HG02970 (cell line): ENCODE data around the gene IGFL1.
"Not testable (repeated sequence)": the region's sequence is repeated elsewhere in the genome, so short reads cannot be mapped to it uniquely, and the experiment has no call there.

Source experiments
- ATAC-seq: cut with Tn5 transposase; IDR thresholded peaks from one replicate; pipeline ENCODE4 v1.9.1; 2021; ENCODE audit warnings: mild to moderate bottlenecking, moderate library complexity, moderate number of reproducible peaks; ENCODE audit not compliant: unreplicated experiment, low FRiP score

The IGFL1 gene

DNA sequence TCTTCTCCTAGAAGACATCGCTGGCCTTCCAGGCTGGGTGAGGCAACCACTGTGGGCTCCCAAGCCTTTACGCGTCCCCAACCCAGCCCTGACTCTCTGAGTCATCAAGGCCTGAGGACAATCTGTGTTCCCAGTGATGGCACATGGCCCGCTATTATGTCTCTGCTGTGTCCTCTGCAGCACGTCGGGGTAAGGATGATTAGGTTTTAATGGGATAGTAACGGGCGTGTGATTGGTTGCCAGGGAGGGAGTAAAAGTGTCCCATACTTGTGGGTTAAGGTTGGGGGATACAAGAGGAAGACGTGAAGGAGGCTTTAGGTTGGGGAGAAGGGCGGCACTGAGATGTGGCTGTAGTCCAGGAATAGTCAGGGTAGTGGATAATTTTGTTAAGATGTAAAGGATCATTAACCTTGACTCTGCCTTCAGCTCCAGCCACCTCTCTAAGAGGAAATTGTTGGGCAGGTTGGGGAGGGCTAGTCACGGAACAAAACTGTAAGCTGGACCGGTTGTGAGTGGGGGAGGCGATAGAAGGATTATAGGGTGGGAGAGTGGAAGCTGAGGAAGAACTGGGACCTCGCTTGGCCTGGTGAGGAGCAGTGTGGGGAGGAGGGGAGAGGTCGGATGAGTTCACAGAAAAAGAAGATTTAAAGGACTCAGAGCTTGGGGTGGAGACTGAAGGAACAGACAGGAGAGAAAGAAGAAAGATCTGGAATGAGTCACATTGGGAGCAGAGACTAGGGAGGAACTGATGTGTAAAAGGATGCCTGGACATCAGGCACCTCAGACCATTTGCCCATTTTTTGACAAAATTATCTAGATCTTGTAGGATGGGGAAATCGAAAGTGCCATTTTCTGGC is 27.9 kb upstream of the IGFL1 start:
- ATAC-seq, result no peak

DNA sequence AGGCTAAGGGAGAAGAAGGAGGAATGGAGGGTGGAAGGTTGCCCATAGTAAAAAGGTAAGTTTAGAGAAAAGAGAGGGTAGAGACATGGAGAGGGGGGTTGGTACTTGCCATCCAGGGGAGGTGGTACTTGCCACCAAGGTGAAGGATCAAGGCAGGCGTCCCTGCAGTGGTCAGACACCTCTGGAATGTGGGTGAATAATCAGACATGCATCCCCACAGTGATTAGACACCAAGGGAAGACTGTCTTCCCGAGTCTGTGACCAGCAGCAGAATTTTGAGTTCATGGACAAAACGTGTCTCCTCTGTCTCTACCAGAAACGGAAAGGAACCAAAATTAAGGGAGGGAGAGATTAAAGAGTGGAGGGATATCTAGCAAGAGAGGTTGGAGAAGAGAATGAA is 27.1 kb upstream of the IGFL1 start:
- no peak for ATAC-seq

DNA sequence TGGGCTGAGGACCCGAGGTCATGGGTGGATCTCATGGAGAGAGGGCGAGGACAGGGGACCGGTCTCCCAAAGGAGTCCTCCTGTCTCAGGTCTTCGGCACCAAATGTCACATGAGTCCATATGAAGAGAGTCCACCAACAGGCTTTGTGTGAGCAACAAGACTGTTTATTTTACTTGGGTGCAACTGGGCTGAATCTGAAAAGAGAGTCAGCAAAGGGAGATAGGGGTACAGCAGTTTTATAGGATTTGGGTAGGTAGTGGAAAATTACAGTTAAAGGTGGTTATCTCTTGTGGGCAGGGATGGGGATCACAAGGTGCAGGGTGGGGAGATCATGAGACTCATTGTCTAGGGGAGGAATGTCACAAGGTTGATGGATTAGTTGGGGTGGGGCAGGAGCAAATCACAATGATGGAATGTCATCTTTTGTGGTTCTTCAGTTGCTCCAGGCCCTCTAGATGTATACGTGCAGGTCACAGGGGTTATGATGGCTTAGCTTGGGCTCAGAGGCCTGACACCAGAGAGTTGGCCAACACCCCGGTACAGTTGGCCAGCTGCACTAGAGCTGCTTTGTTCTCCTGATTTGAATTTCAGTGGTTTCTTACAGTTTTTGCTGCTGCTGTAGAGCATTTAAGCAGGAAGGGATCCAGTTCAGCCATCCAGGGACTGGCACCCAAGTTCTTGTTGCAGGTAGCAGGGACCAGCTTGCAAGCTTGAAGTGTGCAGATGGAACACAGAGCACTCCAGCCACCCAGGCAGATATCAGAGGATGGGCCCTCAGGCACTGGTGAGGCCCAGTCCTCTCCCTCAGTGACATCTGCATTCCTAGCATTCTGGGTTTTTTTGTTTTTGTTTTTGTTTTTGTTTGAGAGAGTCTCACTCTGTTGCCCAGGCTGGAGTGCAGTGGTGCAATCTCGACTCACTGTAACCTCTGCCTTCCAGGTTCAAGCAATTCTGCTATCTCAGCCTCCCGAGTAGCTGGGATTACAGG is 26.4 kb upstream of the IGFL1 start:
- no peak for ATAC-seq

DNA sequence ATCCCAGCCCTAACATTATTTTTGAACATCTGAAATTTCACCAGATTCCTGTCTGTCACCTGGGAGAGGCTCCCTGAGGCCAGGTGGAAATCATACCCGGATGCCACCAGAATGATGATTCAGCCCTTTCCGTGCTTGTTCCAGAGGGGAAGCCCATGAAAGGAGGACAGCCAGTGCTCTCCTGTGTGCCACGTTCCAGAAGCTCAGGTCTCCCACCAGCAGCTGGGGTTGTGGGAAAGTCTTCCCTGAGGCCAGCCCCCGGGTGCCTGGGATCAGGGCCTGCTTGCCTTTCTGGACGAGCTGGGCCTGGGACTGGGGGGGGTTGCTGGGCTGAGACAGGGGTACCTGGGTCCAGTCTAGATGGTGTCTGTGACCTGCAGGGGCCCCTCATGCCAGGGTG is 25.5 kb upstream of the IGFL1 start:
- no peak for ATAC-seq

DNA sequence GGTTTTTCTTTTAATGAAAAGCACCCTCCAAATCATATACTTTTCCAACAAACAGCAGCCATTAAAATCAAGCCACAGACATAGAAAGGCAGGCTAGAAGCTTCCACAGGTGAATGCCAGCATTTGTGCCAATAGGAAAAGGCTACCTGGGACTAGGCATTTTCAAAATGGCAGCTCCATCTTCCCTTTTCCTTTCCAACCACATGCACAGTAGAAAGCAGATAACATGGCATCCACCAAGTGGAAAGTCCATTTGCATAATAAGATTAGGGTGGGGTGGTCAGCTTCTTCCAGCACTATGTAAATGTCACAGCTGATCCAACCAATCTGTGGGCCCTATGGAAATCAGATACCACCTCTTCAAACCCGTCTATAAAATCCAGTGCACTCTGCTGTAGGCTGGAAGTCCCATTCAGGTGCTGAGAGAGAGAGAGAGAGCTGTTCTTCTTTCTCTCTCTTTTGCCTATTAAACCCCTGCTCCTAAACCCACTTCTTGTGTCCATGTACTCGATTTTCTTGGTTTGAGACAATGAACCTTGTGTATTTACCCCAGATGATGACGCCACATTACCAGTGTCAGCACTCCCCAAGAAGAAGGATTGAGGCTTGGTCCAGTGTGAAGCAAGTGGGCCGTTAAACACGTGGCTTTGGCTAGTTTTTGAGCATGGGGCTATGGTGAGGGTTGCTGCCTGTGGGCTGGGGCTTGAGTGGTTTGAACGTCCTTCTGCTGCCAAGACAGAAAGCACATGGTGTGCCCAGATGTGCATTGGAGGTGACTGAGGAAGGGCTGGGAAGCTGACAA is 24.2 kb upstream of the IGFL1 start:
- no peak for ATAC-seq

DNA sequence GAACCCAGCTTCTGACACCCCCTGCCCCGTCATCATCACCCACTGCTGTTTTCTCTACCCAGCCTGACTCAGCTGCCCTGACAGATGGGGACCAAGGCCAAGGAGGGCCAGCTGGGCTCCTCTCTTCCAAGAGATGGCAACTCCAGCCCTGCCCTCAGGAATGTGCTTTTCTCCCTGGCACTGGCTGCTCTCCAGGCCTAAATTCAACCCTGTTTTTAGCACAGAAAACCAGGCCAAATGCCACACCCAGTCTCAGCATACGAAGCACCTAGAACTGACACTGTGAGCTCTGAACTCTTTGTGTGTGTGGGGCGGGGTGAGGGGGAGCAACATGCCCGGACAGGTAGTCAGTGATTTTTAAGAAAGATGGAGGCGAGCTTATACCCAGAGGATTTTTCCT is 23.4 kb upstream of the IGFL1 start:
- ATAC-seq, result no peak

DNA sequence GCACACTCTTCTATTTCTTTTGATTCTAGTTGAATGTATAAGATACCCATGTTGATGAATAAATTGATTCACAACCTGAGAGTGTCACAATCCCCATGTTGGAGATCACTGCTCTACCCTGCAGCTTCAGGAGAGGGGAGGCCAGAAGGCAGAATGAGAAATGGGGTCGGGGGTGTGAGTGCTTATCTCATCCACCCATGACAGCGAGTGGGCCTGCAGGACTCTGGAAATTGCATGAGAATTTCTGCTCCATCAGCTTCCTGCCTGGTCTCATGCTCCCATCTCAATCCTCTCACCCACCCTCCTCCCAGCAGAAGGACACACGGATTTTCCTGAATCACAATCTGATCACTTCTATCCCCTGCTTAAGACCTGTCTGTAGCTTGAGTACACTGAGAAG is 22.9 kb upstream of the IGFL1 start:
- no peak for ATAC-seq

DNA sequence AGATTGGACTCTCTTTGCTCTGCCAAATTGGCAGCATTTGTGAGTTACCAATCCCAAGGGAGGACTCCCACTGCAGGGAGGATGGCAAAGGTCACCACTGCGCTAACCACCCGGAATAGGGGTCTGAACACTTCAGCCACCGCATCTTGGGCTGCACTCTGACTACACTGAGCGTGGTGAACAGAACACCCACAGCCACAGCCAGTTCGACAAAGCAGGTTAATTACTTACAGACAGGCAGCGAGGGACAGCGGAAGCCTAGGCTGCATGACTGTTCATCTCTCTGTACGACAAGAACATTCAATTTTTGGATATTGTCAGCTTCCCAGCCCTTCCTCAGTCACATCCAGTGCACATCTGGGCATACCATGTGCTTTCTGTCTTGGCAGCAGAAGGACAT is 21.7 kb upstream of the IGFL1 start:
- not testable (repeated sequence) for ATAC-seq

DNA sequence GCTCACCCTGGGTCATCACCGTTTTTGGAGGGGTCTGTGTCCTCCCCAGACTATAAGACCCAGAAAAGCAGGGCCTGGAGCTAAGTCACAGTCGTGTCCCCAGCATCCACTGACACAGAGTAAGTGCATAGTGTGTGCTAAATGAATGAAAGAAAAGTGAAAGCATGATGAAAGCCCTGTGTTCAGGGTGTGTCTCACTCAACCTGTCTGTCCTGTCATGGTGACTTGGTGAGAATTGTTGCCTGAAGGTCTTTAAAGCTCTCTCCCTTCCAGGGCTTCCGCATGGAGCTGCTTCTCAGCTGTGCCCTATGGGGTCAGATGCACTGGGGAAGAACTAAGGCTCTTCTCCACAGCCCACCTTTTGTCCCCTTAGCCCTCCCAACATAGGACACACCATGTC is 20.5 kb upstream of the IGFL1 start:
- no peak for ATAC-seq

DNA sequence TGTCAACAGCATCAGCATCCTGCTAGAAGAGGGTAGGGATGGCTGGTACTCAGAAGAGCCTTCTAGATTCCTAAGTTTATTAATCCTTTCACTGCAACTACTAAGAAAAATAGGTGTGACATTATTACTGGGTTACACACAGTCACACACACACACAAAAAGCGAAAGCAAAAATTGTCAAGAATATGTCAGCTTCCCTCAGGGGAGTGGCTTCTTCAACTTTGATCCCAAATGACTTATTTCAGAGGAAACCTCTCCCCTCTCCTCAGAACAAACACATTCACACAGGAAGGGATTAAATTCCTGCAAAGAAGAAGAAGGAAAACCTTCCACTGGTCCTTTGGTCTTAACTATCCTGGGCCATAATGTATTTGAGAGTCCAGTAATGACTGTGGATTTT is 20.1 kb upstream of the IGFL1 start:
- no peak for ATAC-seq

DNA sequence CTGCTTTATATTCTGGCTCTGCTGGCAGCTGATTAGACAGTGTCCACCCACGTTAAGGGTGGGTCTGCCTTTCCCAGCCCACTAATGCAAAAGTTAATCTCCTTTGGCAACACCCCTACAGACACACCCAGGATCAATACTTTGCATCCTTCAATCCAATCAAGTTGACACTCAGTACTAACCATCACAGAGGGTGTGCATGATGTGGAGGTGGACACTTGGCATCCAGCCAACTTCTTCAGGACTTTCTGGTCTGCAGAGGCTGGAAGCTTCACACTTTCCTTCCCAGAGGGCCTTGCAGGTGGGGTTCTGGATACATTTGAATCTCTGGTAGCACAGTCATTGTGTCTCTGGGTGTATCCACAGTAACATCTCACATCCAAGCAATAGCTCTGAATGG is 18.9 kb upstream of the IGFL1 start:
- no peak for ATAC-seq

DNA sequence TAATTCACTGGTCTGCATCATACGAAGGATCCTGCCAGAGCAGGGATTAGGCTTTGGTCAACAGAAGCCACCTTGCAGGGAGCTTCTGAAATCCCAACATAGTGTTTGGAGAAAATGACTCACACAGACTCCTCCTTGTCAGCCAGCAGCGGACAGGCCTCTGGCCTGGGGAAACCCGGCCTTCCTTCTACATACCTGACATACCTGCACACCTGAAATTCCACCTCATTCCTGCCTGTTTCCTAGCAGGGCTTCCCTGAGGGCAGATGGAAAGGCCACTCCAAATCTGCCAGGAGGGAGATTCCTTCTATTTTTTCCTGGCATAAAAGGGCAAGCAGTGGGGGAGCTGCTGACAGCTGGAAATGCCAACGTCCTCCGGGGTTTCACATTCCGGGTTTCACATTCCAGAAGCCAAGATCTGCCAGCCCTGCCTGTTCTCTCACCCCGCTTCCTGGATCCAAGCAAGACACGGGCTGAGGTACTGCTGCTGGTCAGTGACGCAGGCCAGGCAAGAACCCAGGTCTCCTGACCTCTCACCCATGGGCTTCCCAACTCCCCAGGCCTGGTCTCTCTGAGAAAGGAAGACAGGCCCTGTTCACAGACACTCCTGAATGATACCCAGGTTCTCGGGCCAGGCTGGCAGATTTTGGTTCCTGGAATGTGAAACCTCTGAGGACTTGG is 18.2 kb upstream of the IGFL1 start:
- no peak for ATAC-seq

DNA sequence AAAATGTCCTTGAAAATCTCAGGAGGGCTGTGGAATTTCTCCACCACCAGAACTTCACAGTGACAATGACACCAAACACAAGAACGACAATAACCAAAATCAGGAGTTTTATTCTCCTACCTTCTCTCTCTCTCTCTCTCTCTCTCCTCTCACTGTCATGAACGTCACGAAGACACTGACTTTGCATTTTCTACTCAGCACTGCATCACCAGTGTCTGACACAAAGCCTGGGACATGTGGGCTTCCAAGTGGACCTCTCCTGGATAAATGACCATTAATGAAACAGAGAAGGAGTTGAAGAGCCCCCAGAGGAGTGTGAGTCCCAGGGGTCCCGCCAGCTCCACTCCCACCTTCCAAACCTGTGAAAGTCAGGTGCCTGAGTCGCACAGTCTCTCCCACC is 16.9 kb upstream of the IGFL1 start:
- ATAC-seq, result not testable (repeated sequence)

DNA sequence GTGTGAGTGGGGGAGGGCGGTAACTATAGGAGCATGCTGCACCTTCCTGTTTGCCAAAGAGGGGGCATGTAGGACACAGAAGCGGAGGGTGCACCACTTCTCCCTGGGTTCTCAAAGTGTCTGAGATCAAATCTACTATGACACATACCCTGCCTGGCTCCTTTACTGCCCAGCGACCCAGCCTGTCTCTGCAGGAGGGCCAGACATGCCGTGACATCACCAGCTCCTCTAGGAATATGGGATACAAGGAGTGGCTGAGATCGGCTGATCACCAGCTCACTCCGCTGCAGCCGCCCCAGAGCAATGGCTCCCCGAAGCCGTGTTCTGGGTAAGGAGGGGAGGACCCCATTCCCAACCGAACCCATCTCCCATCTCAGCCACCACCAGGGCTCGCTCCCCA is 16.4 kb upstream of the IGFL1 start:
- no peak for ATAC-seq

DNA sequence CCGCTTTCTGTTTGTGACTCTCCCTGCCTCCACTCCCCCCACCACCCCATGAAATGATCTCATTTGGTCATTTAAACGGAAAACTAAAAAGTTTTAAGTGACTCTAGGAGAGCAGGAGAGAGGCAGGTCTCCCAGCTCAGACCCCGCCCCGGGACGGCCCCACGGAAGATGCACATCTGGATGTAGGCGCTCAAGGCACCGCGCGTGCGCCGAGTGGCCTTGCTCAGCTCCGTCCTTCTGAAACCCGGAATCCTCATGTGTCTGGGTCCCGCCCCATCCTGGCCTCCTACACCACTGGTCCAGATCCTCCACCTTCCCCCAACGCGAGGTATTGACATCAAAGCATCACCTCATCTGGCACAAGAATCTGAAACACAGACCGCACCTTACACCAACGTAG is 15.7 kb upstream of the IGFL1 start:
- ATAC-seq, result no peak

DNA sequence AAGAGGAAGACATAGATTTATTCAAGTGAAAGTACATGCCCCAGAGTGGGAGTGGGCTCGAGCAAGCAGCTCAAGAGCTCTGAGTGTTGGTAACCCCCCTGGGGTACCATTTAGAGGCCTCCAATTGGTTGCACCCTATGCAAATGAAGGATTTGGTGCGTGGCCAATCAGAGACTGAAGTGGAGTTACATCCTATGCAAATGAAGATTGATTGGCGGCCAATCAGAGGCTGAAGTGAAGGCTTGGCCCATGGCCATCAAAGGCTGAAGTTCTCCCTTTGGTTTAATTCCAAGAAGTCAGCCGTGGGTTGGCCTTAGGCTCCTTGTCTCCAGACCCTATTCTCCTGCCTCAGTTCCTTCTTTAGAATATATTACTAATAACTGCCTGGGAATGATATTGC is 12.9 kb upstream of the IGFL1 start:
- ATAC-seq, result no peak

DNA sequence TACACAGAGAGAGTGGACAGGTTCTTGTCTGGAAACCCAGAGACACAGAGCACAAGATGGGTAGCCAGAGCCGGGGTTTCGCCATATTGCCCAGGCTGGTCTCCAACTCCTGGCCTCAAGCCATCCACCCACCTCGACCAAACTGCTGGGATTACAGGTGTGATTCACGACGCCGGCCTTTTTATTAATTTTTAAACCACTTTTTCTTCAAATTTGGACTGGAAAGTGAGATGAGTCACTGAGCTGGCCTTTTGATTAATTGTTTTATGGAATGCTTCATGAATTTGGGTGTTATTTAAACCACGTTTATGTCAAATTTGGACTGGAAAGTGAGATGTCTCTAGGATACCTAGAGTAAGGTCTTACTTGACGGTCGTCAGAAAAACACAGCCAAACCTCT is 12.1 kb upstream of the IGFL1 start:
- ATAC-seq, result no peak

DNA sequence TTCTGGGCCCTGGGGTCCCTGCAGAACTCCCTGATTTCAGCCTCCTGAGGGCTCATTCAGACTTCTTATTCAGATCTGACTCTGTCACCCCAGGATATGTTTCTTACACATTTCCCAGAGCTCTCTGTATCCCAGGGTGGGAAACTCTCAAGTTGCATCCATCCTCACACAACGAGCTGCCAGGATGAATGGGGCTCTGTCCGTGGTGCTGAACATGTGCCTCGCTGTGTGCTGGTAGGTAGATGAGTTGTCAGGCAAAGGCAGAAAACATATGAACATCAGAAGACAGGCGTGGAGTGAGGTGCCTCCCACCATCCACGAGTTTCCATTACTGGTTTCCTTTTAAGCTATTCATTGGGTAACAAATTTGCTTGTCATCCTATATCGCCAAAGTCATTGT is 11.4 kb upstream of the IGFL1 start:
- ATAC-seq, result no peak

DNA sequence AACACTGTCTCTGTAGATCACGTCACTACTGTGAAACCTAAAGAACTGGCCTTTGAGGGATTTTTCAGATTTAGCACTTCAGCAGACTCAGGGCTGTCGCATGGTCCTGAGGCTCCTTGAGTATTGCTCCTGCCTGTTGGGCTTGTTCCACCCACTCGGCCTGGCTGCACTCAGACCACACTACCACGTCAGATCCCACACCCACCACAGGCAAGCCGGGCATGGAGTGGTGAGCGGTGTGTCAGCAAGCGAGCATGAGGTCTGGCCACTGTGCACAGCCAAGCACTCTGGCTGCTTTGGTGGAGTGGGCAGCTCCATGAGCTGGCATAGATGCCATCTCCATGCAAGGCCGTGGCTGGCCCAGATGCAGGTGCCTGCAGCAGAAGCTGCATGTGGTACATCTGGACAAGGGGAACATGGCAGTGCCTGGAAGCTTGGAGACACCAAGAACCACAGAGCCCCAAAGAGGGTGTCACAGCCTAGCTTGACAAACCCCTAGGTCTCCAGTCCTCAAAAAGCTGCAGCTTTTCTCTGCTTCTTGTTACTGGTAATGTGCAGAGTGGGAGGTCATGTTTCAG is 9.4 kb upstream of the IGFL1 start:
- no peak for ATAC-seq

DNA sequence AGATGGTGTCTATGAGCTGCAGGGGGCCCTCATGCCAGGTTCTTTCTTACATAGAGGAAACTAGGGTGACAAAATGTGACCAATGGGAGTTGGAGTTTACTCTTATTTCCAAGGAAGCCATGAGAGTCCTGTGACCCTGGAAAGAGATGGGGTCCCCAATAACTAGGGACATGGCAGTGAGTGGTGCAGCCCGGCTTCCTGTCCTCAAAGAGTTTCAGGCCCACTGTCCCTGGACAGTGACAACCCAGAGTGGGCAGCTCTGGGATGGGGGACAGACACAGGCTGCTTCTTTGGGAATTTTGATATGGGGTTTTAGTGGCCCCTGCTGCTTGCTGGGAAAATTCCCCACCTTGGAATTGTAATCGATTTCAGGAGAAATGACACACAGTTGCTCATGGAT is 8.4 kb upstream of the IGFL1 start:
- no peak for ATAC-seq
